ENCODE results near the gene PGBD5.

Gene PGBD5

GRCh38 chr1:230306169-230306568 lies 120.0 kb downstream of the PGBD5 start:
- DNase-seq (ENCODE audit: low read depth in 2 of 2): no peak

GRCh38 chr1:230303822-230304221 lies 122.3 kb downstream of the PGBD5 start:
- DNase-seq (ENCODE audit: low read depth in 2 of 2): no peak

GRCh38 chr1:230303069-230303468 lies 123.1 kb downstream of the PGBD5 start:
- no peak for DNase-seq (ENCODE audit: low read depth in 2 of 2)

GRCh38 chr1:230301822-230302221 lies 124.3 kb downstream of the PGBD5 start:
- DNase-seq (ENCODE audit: low read depth in 2 of 2): no peak

GRCh38 chr1:230301322-230301721 lies 124.8 kb downstream of the PGBD5 start:
- DNase-seq (ENCODE audit: low read depth in 2 of 2): no peak

- no peak for DNase-seq (ENCODE audit: low read depth in 2 of 2)
Observed at GRCh38 chr1:230300322-230301301, 125.5 kb downstream of the PGBD5 start.

- DNase-seq (ENCODE audit: low read depth in 2 of 2): no peak
Observed at GRCh38 chr1:230299191-230300006, 126.7 kb downstream of the PGBD5 start.

GRCh38 chr1:230295367-230295766 lies 130.8 kb downstream of the PGBD5 start:
- no peak for DNase-seq (ENCODE audit: low read depth in 2 of 2)

GRCh38 chr1:230293390-230293700 lies 132.8 kb downstream of the PGBD5 start:
- no peak for DNase-seq (ENCODE audit: low read depth in 2 of 2)

GRCh38 chr1:230292689-230293389 lies 133.3 kb downstream of the PGBD5 start:
- no peak for DNase-seq (ENCODE audit: low read depth in 2 of 2)

GRCh38 chr1:230291731-230292620 lies 134.2 kb downstream of the PGBD5 start:
- no peak for DNase-seq (ENCODE audit: low read depth in 2 of 2)

- no peak for DNase-seq (ENCODE audit: low read depth in 2 of 2)
Observed at GRCh38 chr1:230289350-230289644, 136.8 kb downstream of the PGBD5 start.

GRCh38 chr1:230288641-230289349 lies 137.3 kb downstream of the PGBD5 start:
- no peak for DNase-seq (ENCODE audit: low read depth in 2 of 2)

GRCh38 chr1:230287674-230288315 lies 138.3 kb downstream of the PGBD5 start:
- no peak for DNase-seq (ENCODE audit: low read depth in 2 of 2)

GRCh38 chr1:230286890-230287269 lies 139.3 kb downstream of the PGBD5 start:
- no peak for DNase-seq (ENCODE audit: low read depth in 2 of 2)

- DNase-seq (ENCODE audit: low read depth in 2 of 2): no peak
Observed at GRCh38 chr1:230286166-230286889, 139.8 kb downstream of the PGBD5 start.

- no peak for DNase-seq (ENCODE audit: low read depth in 2 of 2)
Observed at GRCh38 chr1:230285351-230285750, 140.8 kb downstream of the PGBD5 start.

GRCh38 chr1:230284891-230285290 lies 141.2 kb downstream of the PGBD5 start:
- no peak for DNase-seq (ENCODE audit: low read depth in 2 of 2)

GRCh38 chr1:230283678-230284077 lies 142.5 kb downstream of the PGBD5 start:
- no peak for DNase-seq (ENCODE audit: low read depth in 2 of 2)

- DNase-seq (ENCODE audit: low read depth in 2 of 2): no peak
Observed at GRCh38 chr1:230282157-230282556, 144.0 kb downstream of the PGBD5 start.
